Uterine smooth muscle cell (primary cell): ENCODE results near the gene VWA5B1. TPM values are rescaled to one million over a fixed set of nuclear protein-coding genes. Genes with fewer than 3 reads are reported as not detected.

Source experiments
- total RNA-seq: library from RNA; depleted of rRNA; stranded (reverse); fragments of >200 nt; gene quantifications from 2 replicates; pipeline ENCODE4 v1.2.3, GENCODE V29; 2014

The VWA5B1 gene, protein sequence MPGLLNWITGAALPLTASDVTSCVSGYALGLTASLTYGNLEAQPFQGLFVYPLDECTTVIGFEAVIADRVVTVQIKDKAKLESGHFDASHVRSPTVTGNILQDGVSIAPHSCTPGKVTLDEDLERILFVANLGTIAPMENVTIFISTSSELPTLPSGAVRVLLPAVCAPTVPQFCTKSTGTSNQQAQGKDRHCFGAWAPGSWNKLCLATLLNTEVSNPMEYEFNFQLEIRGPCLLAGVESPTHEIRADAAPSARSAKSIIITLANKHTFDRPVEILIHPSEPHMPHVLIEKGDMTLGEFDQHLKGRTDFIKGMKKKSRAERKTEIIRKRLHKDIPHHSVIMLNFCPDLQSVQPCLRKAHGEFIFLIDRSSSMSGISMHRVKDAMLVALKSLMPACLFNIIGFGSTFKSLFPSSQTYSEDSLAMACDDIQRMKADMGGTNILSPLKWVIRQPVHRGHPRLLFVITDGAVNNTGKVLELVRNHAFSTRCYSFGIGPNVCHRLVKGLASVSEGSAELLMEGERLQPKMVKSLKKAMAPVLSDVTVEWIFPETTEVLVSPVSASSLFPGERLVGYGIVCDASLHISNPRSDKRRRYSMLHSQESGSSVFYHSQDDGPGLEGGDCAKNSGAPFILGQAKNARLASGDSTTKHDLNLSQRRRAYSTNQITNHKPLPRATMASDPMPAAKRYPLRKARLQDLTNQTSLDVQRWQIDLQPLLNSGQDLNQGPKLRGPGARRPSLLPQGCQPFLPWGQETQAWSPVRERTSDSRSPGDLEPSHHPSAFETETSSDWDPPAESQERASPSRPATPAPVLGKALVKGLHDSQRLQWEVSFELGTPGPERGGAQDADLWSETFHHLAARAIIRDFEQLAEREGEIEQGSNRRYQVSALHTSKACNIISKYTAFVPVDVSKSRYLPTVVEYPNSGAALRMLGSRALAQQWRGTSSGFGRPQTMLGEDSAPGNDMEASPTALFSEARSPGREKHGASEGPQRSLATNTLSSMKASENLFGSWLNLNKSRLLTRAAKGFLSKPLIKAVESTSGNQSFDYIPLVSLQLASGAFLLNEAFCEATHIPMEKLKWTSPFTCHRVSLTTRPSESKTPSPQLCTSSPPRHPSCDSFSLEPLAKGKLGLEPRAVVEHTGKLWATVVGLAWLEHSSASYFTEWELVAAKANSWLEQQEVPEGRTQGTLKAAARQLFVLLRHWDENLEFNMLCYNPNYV
- total RNA-seq, result not detected in 2 replicates

DNA sequence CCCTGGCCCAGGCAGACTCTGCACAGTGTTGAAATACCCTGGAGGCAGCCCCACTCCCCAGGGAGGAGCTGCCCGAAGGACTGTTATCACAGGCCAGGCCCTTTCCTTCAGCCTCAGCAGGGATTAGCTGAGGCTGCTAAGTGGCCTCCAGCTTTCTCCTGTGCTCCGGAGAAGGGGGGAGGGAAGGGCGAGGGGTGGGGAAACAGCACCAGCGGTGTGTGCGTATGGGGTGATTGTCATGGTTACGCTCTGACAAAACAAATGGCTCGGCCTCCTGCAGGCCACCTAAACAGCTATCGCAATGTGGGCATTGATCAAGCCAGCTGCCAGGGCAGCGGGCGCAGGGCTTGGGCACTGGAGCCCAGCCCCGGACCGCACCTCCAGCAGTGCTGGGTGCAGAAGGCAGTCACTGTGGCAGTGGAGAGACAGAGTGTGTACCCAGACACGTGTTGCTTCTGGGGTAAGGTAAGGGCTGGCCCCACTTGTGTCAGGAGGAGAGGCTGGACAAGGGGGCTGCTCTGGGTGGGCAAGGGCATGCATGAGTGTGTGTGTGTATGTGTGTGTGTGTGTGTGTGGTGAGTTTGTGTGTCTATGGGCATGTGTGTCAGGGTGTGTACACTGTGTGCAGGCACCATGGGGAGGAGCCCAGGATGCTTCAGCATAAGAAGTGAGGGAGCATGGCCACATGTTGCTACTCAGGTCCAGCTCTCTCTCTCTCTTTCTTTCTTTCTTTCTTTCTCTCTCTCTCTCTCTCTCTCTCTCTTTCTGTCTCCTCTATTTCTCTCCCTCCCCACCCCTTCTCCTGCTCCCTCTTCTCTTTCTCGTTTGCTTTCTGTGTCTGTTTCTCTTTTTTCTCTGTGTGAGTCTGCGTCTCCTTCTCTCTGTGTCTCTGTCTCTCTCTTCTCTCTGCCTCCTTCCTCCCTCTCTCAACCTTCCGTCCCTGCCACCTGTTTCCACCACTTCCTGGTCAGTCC lies at the start of gene VWA5B1:
Gene VWA5B1, plus strand, starts transcription at position 252 of the 974 bp plus-strand sequence. CDS start 19,727 bp downstream, outside the sequence.

Other genes starting within 250 kb of the VWA5B1 start
- gene PLA2G5, start 220.7 kb upstream of the VWA5B1 start, total RNA-seq, result not detected in 2 replicates
- gene PLA2G2D, start 171.3 kb upstream of the VWA5B1 start, total RNA-seq, result not detected in 2 replicates
- gene PLA2G2F, start 151.6 kb upstream of the VWA5B1 start, total RNA-seq, result not detected in 2 replicates
- not detected in 2 replicates for gene UBXN10, start 104.8 kb upstream of the VWA5B1 start, total RNA-seq
- gene PLA2G2C, start 104.4 kb upstream of the VWA5B1 start, total RNA-seq, result under 0.01 TPM in 1 of 2 replicates, not detected in the other
- 21.5 and 28.9 TPM in 2 replicates for gene CAMK2N1, start 195.3 kb downstream of the VWA5B1 start, total RNA-seq
- 25.7 and 30.1 TPM in 2 replicates for gene MUL1, start 217.3 kb downstream of the VWA5B1 start, total RNA-seq